DMS114 treated with DMSO at 0.1 percent for 48 hours (cell line): ENCODE data around the gene MYH15.

Experiments
- DNase-seq: peaks from one replicate; lab custom pipeline; 2025; ENCODE audit not compliant: unreplicated experiment; lab: John Stamatoyannopoulos, UW

Gene MYH15

GRCh38 chr3:108420926-108421325 is 89.5 kb downstream of the MYH15 start:
- no peak for DNase-seq

- no peak for DNase-seq
Observed at GRCh38 chr3:108416111-108416869, 94.1 kb downstream of the MYH15 start.

DNA sequence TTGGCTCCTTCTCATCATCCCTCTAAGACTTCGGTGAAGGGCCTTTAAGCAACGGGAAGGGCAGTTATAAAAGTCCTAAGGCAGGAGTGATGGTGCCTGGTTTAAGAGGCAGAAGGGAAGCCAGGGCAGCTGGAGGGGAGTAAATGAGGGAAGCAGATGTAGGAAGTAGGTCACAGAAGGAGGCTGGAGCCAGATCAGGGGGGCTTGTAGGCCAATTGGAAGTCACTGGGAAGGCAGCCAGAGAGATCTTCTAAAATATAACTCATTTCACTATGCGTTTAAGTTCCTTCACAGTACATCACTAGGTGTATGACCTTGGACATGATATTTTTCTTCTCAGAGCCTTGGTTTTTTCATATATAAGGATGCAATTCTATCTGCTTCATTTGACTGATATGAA is 94.7 kb downstream of the MYH15 start:
- no peak for DNase-seq

GRCh38 chr3:108414007-108414406 is 96.4 kb downstream of the MYH15 start:
- DNase-seq = no peak

- no peak for DNase-seq
Observed at GRCh38 chr3:108412121-108412750, 98.2 kb downstream of the MYH15 start.

DNA sequence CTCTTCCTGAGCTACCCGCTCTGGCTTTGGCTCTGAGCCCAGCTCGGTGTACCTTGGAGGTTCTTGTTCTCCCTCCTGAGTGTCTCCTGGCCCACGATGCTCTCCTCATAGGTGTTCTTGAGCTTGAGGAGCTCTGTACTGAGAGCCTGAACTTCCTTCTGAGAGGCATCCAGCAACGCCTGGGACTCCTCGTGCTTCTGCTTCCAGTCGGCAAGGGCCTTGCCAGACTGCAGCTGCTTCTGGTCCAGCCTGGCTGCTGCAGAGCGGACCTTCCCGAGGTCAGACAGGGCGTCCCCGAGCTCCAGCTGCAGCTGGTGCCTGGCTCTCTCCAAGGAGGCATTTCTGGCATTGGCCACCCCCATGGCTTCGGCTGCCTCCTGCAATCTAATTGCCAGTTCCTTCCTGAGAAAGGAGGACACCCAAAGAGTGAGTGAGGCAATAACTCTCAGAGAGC is 99.8 kb downstream of the MYH15 start:
- DNase-seq = no peak

GRCh38 chr3:108409800-108410178 is 100.6 kb downstream of the MYH15 start:
- DNase-seq = no peak

DNA sequence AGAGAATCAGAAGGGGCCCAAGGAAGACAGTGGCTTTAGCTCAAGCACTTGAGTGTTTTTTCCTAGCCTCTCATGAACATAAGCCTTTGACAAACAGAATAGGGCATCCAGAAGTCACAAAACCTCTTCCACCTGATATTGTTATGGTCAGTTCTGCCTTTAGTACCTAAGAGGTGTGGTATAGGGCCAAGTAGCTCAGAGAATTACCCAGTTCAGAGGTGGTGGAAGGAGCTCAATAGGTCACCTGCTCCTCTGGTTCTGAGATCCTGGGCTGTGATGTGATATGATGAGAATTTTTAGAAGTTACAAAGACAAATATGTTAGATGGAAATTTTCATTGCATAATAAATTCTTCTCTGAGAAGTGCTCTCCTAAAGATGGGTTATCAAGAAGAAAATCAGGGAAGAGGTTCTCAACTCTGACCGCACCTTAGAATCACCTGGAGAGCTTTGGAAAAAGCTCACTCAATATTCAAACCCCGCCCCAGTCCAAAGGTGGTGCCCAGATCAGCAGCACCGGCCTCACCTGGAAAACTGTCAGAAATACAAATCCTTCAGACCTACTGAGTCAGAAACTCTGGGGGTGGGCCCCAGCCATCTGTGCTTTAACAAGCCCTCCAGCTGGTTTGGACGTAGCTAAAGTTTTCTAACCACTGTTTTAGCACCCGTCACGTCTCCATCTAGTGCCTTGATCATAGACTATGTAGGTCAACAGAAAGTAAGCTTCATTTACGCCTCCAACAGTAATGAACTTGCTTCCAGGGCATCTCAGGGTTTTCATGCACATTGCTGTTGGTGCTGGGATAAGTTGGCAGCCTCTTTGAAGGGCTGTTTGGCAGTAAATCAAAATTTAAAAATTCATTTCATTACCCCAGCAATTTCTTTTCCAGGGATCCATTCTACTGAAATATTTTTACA is 101.3 kb downstream of the MYH15 start:
- DNase-seq = no peak

GRCh38 chr3:108407886-108408285 is 102.5 kb downstream of the MYH15 start:
- no peak for DNase-seq

GRCh38 chr3:108406661-108407206 is 103.7 kb downstream of the MYH15 start:
- DNase-seq = no peak

DNA sequence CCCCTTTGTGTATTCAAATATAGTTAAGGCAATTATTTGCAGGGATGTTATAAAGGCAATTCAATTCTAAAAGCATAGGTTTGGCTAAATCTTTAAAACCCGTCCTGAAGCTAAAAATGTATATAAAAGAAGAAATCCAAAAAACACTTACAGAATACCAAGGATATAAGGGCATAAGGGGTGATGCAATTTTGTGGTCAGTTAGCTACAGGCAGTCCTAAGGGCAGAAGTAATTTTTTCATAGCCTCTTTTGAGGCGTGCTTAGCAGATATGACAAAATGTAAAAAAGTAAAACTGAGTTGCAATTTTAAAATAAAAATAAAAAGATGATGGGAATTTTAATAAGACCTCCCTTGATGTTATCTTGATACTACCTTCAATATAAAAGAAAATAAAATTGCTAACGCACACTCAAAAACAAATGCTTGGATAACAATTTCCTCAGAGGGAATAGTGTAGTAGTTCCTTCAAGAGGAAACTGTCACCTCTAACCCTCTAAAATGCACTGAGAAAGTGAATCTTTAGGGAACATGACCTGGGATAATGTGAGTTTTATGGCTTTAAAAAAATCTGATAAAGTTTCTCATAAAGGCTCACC is 104.2 kb downstream of the MYH15 start:
- no peak for DNase-seq

DNA sequence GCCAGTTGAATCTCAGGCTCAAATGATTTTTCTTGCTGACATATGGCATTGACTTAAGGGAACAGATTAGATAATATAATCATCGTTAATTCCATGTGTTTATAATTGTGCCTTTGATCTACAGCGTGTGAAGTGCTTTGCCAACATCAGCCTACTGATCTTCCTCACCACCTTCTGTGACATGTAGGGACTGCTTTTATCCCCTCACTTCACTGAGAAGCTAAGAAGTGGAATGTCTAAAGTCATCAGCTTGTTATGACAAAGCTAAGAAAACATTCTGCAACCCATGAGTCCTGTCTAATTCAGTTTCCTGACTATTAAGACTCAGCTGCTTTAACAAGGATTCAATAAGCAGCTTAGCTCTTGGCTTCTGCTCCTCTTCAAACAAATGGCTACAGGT is 106.0 kb downstream of the MYH15 start:
- DNase-seq = no peak

- no peak for DNase-seq
Observed at GRCh38 chr3:108403686-108404345, 106.6 kb downstream of the MYH15 start.

DNA sequence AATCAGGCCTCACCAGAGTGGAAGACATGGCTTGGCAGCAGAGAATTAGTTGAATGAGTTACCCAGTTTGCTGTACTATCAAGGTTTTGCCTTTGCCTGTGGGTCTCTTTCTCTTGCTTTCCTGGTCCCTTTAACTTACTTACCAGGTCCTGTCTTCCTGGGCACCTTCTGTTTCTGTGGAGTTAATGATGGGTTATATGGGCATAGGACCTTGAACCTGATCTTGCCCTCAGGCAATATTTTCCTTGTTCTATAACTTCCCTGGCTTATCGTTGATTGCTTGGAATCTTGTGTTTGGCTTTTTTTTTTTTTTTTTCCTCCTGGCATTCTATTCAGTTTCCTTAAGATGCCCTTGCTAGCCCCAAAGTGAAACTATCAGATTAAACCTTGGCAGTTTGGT is 107.2 kb downstream of the MYH15 start:
- no peak for DNase-seq

- no peak for DNase-seq
Observed at GRCh38 chr3:108401836-108402235, 108.6 kb downstream of the MYH15 start.

- no peak for DNase-seq
Observed at GRCh38 chr3:108398510-108398909, 111.9 kb downstream of the MYH15 start.

DNA sequence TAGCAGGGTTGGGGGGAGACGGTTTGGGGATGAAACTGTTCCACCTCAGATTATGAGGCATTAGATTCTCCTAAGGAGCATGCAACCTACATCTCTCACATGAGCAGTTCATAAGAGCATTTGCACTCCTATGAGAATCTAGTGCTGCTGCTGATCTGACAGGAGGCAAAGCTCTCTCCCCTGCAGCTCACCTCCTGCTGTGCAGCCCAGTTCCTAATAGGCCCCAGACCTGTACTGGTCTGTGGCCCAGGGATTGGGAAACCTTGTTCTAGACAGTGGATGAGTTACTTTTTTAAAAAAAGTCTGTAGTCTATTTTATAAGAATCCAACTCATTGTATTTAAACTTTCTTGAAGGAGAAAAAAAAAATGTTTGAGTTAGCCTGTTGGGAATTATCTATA is 114.1 kb downstream of the MYH15 start:
- DNase-seq = no peak

GRCh38 chr3:108394563-108394962 is 115.8 kb downstream of the MYH15 start:
- no peak for DNase-seq

DNA sequence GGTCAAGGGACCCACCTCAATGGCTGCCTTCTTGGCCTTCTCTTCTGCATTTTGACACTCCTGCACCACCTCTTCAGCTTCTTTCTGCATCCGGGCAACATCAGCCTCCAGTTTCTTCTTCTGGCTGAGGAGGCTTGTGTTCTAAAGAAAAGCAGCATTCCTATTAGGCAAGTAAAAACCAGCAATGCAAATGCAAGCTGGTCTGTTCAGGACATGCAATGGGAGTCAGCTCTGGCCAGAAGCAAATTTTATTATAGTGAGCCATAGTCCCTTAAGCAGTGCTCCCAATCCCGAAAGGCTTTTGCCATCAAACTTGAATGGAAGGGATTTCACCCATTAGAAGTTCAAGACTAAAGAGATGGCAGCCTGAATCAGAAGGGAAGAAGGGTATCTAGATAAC is 116.4 kb downstream of the MYH15 start:
- no peak for DNase-seq

DNA sequence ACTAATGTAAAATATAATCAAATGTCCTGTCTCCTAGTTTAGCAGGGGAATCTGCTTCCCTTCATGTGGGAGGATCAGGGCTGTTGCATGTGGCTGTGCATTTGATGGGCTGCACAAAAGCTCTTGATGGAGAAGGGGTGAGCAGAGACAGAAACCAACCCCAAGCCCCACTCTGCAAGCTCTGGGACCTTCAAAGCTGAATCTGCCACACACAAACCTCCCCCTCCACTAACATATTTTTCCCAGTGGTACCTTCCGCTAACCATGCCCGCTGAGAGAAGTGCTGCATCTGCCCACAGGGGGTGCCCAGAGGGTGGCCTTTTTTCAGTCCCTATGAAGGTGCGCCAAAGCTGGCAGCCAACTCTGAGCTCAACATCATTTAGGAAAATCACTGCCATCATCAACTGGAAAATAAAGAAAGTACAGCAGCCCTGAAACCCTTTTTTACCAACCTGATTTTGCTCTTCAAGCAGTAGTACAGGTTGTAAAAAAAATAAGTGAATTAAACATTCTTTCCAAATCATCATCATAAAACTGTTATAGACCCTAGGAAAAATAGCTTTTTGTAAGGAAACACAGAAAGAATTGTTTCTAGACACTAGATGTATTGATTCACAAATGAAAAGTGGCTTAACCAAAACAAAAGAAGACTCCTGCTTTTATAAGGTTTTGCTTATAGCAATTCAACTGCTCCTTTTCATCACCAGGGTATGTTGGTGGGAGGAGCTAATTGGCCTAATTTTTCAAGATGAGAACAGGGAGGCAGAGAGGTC is 117.1 kb downstream of the MYH15 start:
- DNase-seq = no peak
